ENCODE measurements around the gene STAT5B.
"Not testable (repeated sequence)": the region's sequence is repeated elsewhere in the genome, so short reads cannot be mapped to it uniquely, and the experiment has no call there.

STAT5B gene

DNA sequence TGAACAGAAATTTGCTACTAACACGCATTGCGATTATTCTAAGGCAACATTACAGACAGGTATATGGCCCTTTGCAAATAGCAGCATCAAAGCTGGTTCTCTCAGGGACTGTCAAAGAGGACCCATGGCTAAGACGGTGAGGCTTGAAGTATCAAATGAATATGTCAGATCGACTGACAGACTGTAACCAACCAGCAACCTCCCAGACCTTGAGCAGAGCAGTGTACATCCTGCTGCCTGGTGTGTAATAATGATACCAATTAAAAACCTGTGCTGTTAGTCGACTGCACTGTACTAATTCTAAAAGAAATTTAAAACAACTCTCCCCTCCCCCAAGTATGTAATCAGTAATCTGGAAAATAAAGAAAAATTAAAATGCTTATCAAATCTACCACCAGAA lies 46.0 kb downstream of the STAT5B start:
- Histone ChIP-seq H3K36me3 (peaks cover 63% of the 10 kb centered on the region), H3K4me3 (ENCODE audit: low read depth in 1 of 2, low read length in 1 of 2) (no peak overlapping the region), H3K27ac (peak overlapping the region; percentile 23), H3K4me1 (ENCODE audit: control insufficient read depth in 1 of 2, insufficient read depth in 1 of 2, low read depth in 1 of 2, low read length in 1 of 2) (peaks cover 26% of the 10 kb centered on the region in 2 experiments), H3K27me3 (no peaks in the 10 kb centered on the region), H3K9me3 (no peaks in the 10 kb centered on the region)
- TF ChIP-seq, protein P1, sequence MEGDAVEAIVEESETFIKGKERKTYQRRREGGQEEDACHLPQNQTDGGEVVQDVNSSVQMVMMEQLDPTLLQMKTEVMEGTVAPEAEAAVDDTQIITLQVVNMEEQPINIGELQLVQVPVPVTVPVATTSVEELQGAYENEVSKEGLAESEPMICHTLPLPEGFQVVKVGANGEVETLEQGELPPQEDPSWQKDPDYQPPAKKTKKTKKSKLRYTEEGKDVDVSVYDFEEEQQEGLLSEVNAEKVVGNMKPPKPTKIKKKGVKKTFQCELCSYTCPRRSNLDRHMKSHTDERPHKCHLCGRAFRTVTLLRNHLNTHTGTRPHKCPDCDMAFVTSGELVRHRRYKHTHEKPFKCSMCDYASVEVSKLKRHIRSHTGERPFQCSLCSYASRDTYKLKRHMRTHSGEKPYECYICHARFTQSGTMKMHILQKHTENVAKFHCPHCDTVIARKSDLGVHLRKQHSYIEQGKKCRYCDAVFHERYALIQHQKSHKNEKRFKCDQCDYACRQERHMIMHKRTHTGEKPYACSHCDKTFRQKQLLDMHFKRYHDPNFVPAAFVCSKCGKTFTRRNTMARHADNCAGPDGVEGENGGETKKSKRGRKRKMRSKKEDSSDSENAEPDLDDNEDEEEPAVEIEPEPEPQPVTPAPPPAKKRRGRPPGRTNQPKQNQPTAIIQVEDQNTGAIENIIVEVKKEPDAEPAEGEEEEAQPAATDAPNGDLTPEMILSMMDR (IDR thresholded peaks at IDR 0.05) = no peak

DNA sequence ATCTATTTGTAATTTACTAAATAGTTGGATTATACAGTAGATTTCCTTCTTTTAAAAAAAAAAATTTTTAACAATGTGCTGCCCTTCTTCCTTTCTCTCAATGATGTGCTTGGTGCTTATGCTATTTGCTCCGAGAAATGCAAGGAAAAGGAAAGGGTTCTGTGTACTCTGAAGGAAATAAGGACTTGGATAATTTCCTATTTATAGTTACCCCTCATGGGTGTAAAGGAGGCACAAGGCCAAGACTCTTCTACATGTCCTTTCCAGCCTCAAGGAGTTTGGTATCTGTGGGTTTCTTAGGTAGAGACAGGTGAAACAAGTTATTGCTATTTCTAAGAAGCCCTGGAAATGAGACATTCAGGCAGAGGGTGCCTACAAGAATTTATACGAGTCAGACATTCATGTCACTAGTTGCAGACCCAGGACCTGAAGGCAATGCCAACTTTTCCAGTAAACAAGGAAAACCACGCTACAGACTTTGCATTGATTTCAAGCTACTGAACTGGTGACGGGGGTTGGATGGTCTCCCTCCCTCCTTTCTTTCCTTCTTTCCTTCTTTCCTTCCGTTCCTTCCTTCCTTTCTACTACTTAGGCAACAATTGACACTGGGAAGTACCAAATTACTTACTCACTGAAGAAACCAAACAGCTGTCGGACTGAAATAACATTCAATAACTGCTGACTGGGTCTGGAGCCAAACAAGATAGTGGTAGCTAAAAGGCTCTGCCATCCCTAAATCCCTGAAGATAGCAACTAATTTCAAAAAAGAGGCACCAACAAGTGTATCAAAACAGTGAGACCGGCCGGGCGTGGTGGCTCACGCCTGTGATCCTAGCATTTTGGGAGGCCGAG lies 48.1 kb downstream of the STAT5B start:
- no peaks in the 10 kb centered on the region for H3K27me3 ChIP-seq
- TF ChIP-seq, protein P1 (IDR thresholded peaks at IDR 0.05) = no peak
- H3K9me3 ChIP-seq = no peaks in the 10 kb centered on the region
- H3K27ac ChIP-seq = peak overlapping the region; percentile 78
- no peak overlapping the region for H3K4me3 ChIP-seq (ENCODE audit: low read depth in 1 of 2, low read length in 1 of 2)
- peaks cover 31% of the 10 kb centered on the region in 2 experiments for H3K4me1 ChIP-seq (ENCODE audit: control insufficient read depth in 1 of 2, insufficient read depth in 1 of 2, low read depth in 1 of 2, low read length in 1 of 2)
- peaks cover 85% of the 10 kb centered on the region for H3K36me3 ChIP-seq

DNA sequence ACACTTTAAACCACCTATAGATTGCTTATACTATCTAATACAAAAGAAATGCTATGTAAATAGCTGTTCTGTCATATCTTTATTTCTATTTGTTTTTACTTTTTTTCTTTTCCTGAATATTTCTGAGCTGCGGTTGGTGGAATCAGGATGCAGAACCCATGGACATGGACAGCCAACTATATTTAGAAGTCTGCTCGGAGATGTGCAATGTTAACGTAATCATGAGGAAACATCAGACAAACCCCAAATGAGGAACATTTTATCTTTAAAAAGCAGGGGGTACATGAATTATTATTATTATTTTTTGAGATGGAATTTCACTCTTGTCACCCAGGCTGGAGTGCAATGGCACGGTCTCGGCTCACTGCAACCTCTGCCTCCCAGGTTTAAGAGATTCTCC lies 50.5 kb downstream of the STAT5B start:
- Histone ChIP-seq H3K9me3 (no peaks in the 10 kb centered on the region), H3K4me3 (ENCODE audit: low read depth in 1 of 2, low read length in 1 of 2) (no peak overlapping the region), H3K36me3 (peaks cover 98% of the 10 kb centered on the region), H3K4me1 (ENCODE audit: control insufficient read depth in 1 of 2, insufficient read depth in 1 of 2, low read depth in 1 of 2, low read length in 1 of 2) (peaks cover 31% of the 10 kb centered on the region in 2 experiments), H3K27me3 (no peaks in the 10 kb centered on the region), H3K27ac (peak overlapping the region; percentile 72)
- TF ChIP-seq, protein P1 (IDR thresholded peaks at IDR 0.05) = no peak

DNA sequence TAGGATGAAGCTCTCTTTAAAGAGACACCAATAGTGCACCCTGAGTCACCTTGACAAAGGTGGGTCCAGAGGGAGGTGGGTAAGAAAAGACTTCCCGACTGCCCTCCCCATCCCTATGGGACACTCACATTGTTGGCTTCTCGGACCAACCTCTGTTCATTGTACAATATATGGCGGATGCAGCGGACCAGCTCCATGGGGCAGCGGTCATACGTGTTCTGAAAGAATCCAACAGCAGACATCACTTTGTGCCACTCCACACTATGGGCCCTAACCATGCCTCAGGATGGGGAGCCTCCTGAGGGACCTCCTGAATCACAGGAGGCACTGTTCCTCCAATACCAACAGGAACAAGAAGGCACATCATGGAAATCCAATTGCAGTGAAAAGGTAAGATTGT lies 51.5 kb downstream of the STAT5B start:
- no peak overlapping the region for H3K4me3 ChIP-seq (ENCODE audit: low read depth in 1 of 2, low read length in 1 of 2)
- no peaks in the 10 kb centered on the region for H3K9me3 ChIP-seq

DNA sequence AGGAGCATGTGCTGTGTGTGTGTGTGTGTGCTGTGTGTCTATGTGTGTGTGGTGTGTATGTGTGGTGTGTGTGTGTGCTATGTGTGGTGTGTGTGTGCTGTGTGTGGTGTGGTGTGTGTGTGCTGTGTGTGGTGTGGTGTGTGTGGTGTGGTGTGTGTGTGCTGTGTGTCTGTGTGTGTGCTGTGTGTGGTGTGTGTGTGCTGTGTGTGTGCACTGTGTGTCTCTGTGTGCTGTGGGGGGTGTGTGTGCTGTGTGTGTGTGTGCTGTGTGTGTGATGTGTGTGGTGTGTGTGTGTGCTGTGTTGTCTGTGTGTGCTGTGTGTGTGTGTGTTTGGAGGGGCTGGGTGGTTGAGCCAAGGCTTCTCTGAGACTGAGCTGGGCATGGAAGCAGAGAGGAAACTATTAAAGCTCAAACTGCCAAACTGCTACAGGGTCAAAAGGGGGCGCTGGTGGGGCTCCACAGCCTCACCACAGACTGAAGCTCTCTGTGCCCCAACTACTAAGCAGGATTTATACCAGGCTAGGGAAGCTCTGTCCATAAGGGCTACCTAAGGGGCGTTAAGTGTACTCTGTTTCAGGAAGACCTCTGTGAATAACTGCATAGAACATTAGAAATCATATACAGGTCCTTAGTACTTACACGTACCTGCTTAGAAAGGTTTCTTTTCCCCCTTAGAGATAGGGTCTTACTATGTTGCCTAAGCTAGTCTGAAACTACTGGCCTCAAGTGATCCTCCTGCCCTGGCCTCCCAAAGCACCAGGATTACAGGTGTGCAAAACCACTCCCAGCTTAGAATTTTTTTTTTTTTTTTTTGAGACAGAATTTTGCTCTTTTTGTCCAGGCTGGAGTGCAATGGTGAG lies 54.1 kb downstream of the STAT5B start:
- H3K27me3 ChIP-seq = no peaks in the 10 kb centered on the region
- H3K9me3 ChIP-seq = no peaks in the 10 kb centered on the region
- no peak overlapping the region for H3K4me3 ChIP-seq (ENCODE audit: low read depth in 1 of 2, low read length in 1 of 2)
- H3K4me1 ChIP-seq (ENCODE audit: control insufficient read depth in 1 of 2, insufficient read depth in 1 of 2, low read depth in 1 of 2, low read length in 1 of 2) = peaks cover 16 to 17% of the 10 kb centered on the region in 2 experiments
- TF ChIP-seq, protein P1 (IDR thresholded peaks at IDR 0.05) = peak; percentile 67
- peak overlapping the region; percentile 27 for H3K27ac ChIP-seq
- H3K36me3 ChIP-seq = peaks cover 95% of the 10 kb centered on the region

More for the DNA sequence above, 51.5 kb downstream of the STAT5B start:
- no peaks in the 10 kb centered on the region for H3K27me3 ChIP-seq
- H3K27ac ChIP-seq = peak overlapping the region; percentile 72
- peaks cover 98% of the 10 kb centered on the region for H3K36me3 ChIP-seq
- TF ChIP-seq, protein P1 (IDR thresholded peaks at IDR 0.05) = no peak
- peaks cover 31% of the 10 kb centered on the region in 2 experiments for H3K4me1 ChIP-seq (ENCODE audit: control insufficient read depth in 1 of 2, insufficient read depth in 1 of 2, low read depth in 1 of 2, low read length in 1 of 2)

DNA sequence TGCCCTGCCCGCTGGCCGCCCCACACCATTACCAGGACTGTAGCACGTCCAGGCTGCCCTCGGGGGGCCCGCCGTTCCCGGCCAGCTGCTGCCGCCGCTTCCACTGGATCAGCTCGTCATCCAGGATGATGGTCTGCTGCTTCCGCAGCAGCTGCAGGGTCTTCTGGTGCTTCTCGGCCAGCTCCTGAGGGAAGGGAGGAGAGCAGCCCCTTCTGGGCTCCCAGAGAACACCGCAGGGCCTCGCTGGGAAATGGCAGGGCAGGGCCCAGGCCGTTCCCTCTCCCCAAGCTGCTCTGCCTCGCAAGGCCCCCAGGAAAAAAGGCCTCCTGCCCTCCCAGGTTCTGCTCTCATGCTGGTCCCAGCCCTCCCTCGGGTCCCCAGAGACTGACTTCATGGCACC lies 56.9 kb downstream of the STAT5B start:
- not testable (repeated sequence) for H3K9me3 ChIP-seq; H3K27me3 ChIP-seq; H3K4me1 ChIP-seq (ENCODE audit: control insufficient read depth in 1 of 2, insufficient read depth in 1 of 2, low read depth in 1 of 2, low read length in 1 of 2); H3K27ac ChIP-seq; H3K4me3 ChIP-seq (ENCODE audit: low read depth in 1 of 2, low read length in 1 of 2)
- H3K36me3 ChIP-seq = peaks cover 97% of the 10 kb centered on the region
